Measurements from ENCODE around the gene BHLHE23. TPM values are rescaled to one million over a fixed set of nuclear protein-coding genes. Genes with fewer than 3 reads are reported as not detected.

Gene BHLHE23
- total RNA-seq, 2 donors from 2014 or later, result not detected

DNA sequence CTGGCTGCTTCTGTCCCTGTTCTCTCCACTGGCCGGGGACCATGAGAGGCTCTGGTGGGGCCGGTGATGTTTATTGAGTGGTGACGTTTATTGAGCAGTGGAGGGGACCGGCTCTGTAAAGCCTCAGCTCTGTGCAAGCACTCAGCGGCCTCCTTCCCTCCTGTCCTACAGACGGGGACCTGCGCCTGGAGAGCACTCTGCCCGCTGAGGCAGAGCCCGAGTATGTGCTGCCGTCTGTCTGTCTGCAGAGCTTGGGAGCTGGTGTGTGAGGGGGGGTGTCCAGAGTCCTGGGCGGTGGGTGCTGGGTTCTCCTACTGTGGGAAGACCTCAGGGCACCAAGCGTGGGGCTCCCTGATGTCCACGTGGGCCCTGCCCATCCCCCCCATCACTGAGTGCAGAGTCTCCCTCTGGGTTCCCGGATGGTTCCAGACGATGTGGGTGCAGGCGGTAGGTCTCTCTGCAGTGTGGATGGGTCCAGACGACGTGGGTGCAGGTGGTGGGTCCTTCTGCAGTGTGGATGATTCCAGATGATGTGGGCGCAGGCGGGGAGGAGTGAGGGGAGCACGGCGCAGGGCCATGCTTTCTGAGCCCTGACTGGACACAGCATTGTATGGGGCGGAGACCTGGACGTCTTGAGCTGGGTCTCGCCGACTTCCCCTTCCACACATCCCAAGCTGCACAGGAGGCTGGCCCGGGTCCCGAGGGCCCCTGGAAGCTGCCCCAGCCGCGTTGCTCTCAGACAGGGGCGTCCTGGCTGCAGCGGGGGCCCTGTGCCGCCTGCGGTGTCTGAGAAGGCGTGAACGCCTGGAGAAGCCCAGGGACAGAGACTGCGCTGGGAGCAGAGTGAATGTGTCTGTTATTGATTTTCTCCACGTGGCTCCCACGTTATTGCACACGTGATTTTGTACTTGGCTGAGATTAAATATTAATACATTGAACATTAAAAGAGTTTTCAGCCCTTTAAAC, 14.9 kb upstream of the BHLHE23 start:
- no peak for ATAC-seq
- Histone ChIP-seq H3K4me1 (peaks cover 8% of the 10 kb centered on the region), H3K9me3 (peaks cover 0 to 8% (median 0%) of the 10 kb centered on the region in 3 donors), H3K36me3 (replicated peaks in 1 of 2; ENCODE audit: insufficient read depth in 1 of 2, low read depth in 2 of 2) (no peaks in the 10 kb centered on the region), H3K27me3 (peaks cover 0 to 17% of the 10 kb centered on the region in 2 donors), H3K27ac (no peak overlapping the region), H3K4me3 (no peak overlapping the region)
- intact Hi-C loops (cut with DNase I), result no loop called here
- no peak for DNase-seq
- 40 to 51% methylated on average over 20 to 40 of the region's 40 CpGs for WGBS, 2 donors
- TF ChIP-seq POLR2A (IDR thresholded peaks at IDR 0.05), result no peak
- TF ChIP-seq, protein P1, sequence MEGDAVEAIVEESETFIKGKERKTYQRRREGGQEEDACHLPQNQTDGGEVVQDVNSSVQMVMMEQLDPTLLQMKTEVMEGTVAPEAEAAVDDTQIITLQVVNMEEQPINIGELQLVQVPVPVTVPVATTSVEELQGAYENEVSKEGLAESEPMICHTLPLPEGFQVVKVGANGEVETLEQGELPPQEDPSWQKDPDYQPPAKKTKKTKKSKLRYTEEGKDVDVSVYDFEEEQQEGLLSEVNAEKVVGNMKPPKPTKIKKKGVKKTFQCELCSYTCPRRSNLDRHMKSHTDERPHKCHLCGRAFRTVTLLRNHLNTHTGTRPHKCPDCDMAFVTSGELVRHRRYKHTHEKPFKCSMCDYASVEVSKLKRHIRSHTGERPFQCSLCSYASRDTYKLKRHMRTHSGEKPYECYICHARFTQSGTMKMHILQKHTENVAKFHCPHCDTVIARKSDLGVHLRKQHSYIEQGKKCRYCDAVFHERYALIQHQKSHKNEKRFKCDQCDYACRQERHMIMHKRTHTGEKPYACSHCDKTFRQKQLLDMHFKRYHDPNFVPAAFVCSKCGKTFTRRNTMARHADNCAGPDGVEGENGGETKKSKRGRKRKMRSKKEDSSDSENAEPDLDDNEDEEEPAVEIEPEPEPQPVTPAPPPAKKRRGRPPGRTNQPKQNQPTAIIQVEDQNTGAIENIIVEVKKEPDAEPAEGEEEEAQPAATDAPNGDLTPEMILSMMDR (IDR thresholded peaks at IDR 0.05), result no peak

DNA sequence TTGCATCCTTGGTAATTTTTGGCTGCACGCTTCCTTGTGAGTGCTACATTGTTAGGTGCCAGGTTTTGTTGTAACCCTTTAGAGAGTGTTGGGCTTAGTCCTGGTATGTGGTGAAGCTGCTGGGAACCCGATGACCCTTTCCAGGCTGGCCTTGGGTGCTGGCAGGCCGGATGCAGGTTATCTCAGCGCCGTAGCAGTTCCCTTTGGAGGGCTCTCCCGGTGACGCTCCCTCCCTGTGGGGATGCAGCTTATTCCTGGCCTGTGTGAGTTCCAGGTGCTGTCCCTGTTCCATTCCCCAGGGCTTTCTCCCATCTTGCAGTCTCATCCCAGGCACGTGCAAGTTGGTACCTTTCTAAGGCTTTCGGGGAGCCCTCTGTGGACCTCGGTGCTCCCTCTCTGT, 13.9 kb upstream of the BHLHE23 start:
- 79 to 84% methylated on average over 6 to 10 of the region's 10 CpGs for WGBS, 2 donors
- peaks cover 0 to 8% (median 0%) of the 10 kb centered on the region in 3 donors for H3K9me3 ChIP-seq
- H3K27ac ChIP-seq, result no peak overlapping the region
- intact Hi-C loops (cut with DNase I), result no loop called here
- H3K36me3 ChIP-seq (replicated peaks in 1 of 2; ENCODE audit: insufficient read depth in 1 of 2, low read depth in 2 of 2), result no peaks in the 10 kb centered on the region
- peaks cover 8% of the 10 kb centered on the region for H3K4me1 ChIP-seq
- TF ChIP-seq POLR2A (IDR thresholded peaks at IDR 0.05), result no peak
- TF ChIP-seq, protein P1 (IDR thresholded peaks at IDR 0.05), result no peak
- H3K27me3 ChIP-seq, result peaks cover 0 to 19% of the 10 kb centered on the region in 2 donors
- H3K4me3 ChIP-seq, result no peak overlapping the region
- ATAC-seq, result no peak
- no peak for DNase-seq

DNA sequence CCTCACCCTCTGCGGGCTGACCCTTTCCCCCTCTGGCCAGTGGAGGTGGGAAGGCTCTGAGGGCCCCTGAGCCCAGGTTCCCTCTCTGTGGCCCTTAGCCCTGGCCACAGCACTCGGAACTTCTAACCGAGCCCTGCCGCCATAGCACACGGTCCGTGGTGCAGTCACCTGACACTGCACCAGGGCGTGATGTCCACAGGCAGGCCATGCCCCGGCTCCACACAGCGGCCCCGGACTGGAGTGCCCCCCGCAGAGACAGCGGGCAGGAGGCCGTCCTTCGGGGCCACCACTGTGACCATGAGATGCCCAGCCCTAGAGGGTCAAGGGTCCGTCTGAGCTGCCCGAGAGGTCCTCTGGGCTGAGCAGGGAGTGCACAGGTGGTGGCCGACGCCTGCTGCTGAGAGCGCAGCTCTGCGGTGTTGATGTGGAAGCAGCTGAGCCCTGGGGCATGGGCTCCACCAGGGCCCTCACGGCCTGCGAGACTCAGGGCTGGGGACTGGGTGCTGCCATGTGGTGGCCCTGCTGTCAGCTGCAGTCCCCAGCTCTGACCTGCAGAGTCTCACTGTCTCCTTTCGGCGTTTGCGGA, 11.2 kb upstream of the BHLHE23 start:
- intact Hi-C loops (cut with DNase I), result no loop called here
- H3K27ac ChIP-seq, result no peak overlapping the region
- ATAC-seq (no peak), DNase-seq (no peak)
- peaks cover 0 to 28% of the 10 kb centered on the region in 2 donors for H3K27me3 ChIP-seq
- no peak for TF ChIP-seq POLR2A (IDR thresholded peaks at IDR 0.05)
- TF ChIP-seq, protein P1 (IDR thresholded peaks at IDR 0.05), result no peak
- no peak overlapping the region for H3K4me3 ChIP-seq
- no peaks in the 10 kb centered on the region for H3K36me3 ChIP-seq (replicated peaks in 1 of 2; ENCODE audit: insufficient read depth in 1 of 2, low read depth in 2 of 2)
- H3K9me3 ChIP-seq, result peaks cover 0 to 8% (median 2%) of the 10 kb centered on the region in 3 donors
- 62 to 73% methylated on average over 14 to 23 of the region's 25 CpGs for WGBS, 2 donors
- peaks cover 8% of the 10 kb centered on the region for H3K4me1 ChIP-seq

DNA sequence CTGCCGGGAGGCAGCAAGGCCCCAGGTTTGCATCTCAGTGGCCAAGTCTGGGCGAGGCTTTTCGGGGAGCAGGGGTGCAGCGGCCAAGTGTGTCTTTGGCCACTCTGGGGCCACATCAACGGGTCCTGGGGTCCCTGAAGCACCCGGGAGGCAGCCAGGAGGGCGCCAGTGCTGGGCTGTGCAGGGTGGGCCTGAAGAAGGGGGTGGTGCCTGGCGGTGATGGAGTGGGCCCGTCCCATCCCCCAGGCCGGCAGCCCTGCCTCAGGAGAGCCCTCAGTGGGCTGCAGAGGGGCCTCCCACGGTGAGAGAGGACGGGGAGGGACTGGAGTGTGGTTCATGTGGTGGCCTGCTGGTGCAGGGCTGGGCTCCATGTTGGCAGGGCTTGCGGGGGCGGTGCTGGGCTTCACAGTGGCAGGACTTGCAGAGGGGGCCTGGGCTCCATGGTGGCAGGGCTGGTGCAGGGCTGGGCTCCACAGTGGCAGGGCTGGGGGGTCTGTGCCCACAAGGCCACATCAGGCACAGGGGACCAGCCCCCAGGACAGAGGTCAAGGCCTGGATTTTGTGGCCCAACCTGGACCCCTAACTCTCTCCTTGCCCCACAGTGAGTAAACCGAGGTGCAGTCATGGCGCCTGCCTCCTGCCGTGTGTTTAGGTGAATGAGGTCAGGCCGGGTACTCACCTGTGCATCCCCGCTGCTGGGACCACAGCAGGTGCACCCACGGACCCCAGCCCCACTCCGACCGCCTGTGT, 10.5 kb upstream of the BHLHE23 start:
- TF ChIP-seq, protein P1 (IDR thresholded peaks at IDR 0.05), result no peak
- no peak for TF ChIP-seq POLR2A (IDR thresholded peaks at IDR 0.05)
- no peaks in the 10 kb centered on the region for H3K36me3 ChIP-seq (replicated peaks in 1 of 2; ENCODE audit: insufficient read depth in 1 of 2, low read depth in 2 of 2)
- H3K9me3 ChIP-seq, result peaks cover 0 to 8% (median 2%) of the 10 kb centered on the region in 3 donors
- DNase-seq (no peak), ATAC-seq (no peak)
- H3K4me3 ChIP-seq, result no peak overlapping the region
- 47 to 64% methylated on average over 6 to 22 of the region's 22 CpGs for WGBS, 2 donors
- intact Hi-C loops (cut with DNase I), result no loop called here
- peaks cover 6% of the 10 kb centered on the region for H3K4me1 ChIP-seq
- H3K27me3 ChIP-seq, result peaks cover 0 to 28% of the 10 kb centered on the region in 2 donors
- no peak overlapping the region for H3K27ac ChIP-seq

Measured in body of pancreas (tissue), 4 donors.